ENCODE results near the gene ADARB1.

The ADARB1 gene

GRCh38 chr21:45116066-45116465 is 41.7 kb downstream of the ADARB1 start:
- Histone ChIP-seq H3K79me2 (ENCODE audit: insufficient read depth, low read length) (no peaks in the 10 kb centered on the region), H3K9ac (ENCODE audit: low read length) (no peak overlapping the region), H3K27me3 (ENCODE audit: low read length) (no peaks in the 10 kb centered on the region), H3K4me2 (ENCODE audit: low read depth, low read length, poor library complexity, severe bottlenecking) (no peak overlapping the region), H3K4me3 (ENCODE audit: insufficient read depth, low read length, poor library complexity, severe bottlenecking) (no peak overlapping the region), H4K20me1 (ENCODE audit: low read depth, low read length) (no peaks in the 10 kb centered on the region), H3F3A (ENCODE audit: insufficient read depth) (no peaks in the 10 kb centered on the region), H2AFZ (ENCODE audit: low read depth, low read length, severe bottlenecking) (no peak overlapping the region), H3K9me2 (replicated peaks; ENCODE audit: insufficient read depth, low read length) (no peaks in the 10 kb centered on the region), H3K27ac (ENCODE audit: low read depth, low read length) (no peak overlapping the region), H3K36me3 (ENCODE audit: low read length) (no peaks in the 10 kb centered on the region), H3K9me3 (ENCODE audit: insufficient read depth, low read length) (no peaks in the 10 kb centered on the region)
- TF ChIP-seq EZH2phosphoT487 (conservative IDR thresholded peaks at IDR 0.05; ENCODE audit: low read length) (no peak), CTCF (IDR thresholded peaks at IDR 0.05; ENCODE audit: insufficient read depth, low read length, poor library complexity, severe bottlenecking) (no peak)

GRCh38 chr21:45117314-45117713 is 42.9 kb downstream of the ADARB1 start:
- Histone ChIP-seq H2AFZ (ENCODE audit: low read depth, low read length, severe bottlenecking) (no peak overlapping the region), H3K4me2 (ENCODE audit: low read depth, low read length, poor library complexity, severe bottlenecking) (no peak overlapping the region), H4K20me1 (ENCODE audit: low read depth, low read length) (no peaks in the 10 kb centered on the region), H3K79me2 (ENCODE audit: insufficient read depth, low read length) (no peaks in the 10 kb centered on the region), H3K9ac (ENCODE audit: low read length) (no peak overlapping the region), H3K27me3 (ENCODE audit: low read length) (no peaks in the 10 kb centered on the region), H3K27ac (ENCODE audit: low read depth, low read length) (no peak overlapping the region), H3K4me3 (ENCODE audit: insufficient read depth, low read length, poor library complexity, severe bottlenecking) (no peak overlapping the region), H3K36me3 (ENCODE audit: low read length) (no peaks in the 10 kb centered on the region), H3F3A (ENCODE audit: insufficient read depth) (no peaks in the 10 kb centered on the region), H3K9me3 (ENCODE audit: insufficient read depth, low read length) (no peaks in the 10 kb centered on the region), H3K9me2 (replicated peaks; ENCODE audit: insufficient read depth, low read length) (no peaks in the 10 kb centered on the region)
- no peak for TF ChIP-seq EZH2phosphoT487 (conservative IDR thresholded peaks at IDR 0.05; ENCODE audit: low read length)
- no peak for TF ChIP-seq CTCF (IDR thresholded peaks at IDR 0.05; ENCODE audit: insufficient read depth, low read length, poor library complexity, severe bottlenecking)

- no peak for TF ChIP-seq CTCF (IDR thresholded peaks at IDR 0.05; ENCODE audit: insufficient read depth, low read length, poor library complexity, severe bottlenecking)
- TF ChIP-seq EZH2phosphoT487 (conservative IDR thresholded peaks at IDR 0.05; ENCODE audit: low read length): no peak
- Histone ChIP-seq H3F3A (ENCODE audit: insufficient read depth) (peaks cover 3% of the 10 kb centered on the region; the same call in 1 of the 2 replicates), H3K36me3 (ENCODE audit: low read length) (no peaks in the 10 kb centered on the region), H3K27me3 (ENCODE audit: low read length) (no peaks in the 10 kb centered on the region), H2AFZ (ENCODE audit: low read depth, low read length, severe bottlenecking) (no peak overlapping the region), H3K9me2 (replicated peaks; ENCODE audit: insufficient read depth, low read length) (no peaks in the 10 kb centered on the region), H3K9me3 (ENCODE audit: insufficient read depth, low read length) (no peaks in the 10 kb centered on the region), H3K9ac (ENCODE audit: low read length) (no peak overlapping the region), H3K27ac (ENCODE audit: low read depth, low read length) (no peak overlapping the region), H3K4me2 (ENCODE audit: low read depth, low read length, poor library complexity, severe bottlenecking) (no peak overlapping the region), H3K4me3 (ENCODE audit: insufficient read depth, low read length, poor library complexity, severe bottlenecking) (no peak overlapping the region), H3K79me2 (ENCODE audit: insufficient read depth, low read length) (no peaks in the 10 kb centered on the region), H4K20me1 (ENCODE audit: low read depth, low read length) (no peaks in the 10 kb centered on the region)
Observed at GRCh38 chr21:45118099-45118498, 43.7 kb downstream of the ADARB1 start.

Data from SU-DHL-6 (cell line).